ENCODE results near the gene NAA38. TPM values are rescaled to one million over a fixed set of nuclear protein-coding genes. Genes with fewer than 3 reads are reported as not detected.
A peak's percentile ranks its signal among the peaks of the same experiment; 100 is the strongest.

Gene NAA38
- polyA plus RNA-seq, 1 donor (not counting 4 experiments of a cell fraction or from before 2014, with no cell fraction given), result 70.9 TPM

- peak within 1 kb of the TSS; percentile 73 for H3K27ac ChIP-seq (ENCODE audit: control insufficient read depth, insufficient read depth, low read length)
- DNase-seq (ENCODE audit: low read depth, low spot score) (no peak), FAIRE-seq (no peak)
- H3K79me2 ChIP-seq (ENCODE audit: control insufficient read depth, insufficient read depth, low read length), result peaks cover 32% of the 10 kb centered on the region
- H3K9ac ChIP-seq (ENCODE audit: control insufficient read depth, extremely low read depth, insufficient read depth, low read length), result peak within 1 kb of the TSS; percentile 79
- no peak within 1 kb of the TSS for H2AFZ ChIP-seq (ENCODE audit: control insufficient read depth, low read length)
- H3K27me3 ChIP-seq (ENCODE audit: control insufficient read depth, extremely low read depth, insufficient read depth, low read length), result no peaks in the 10 kb centered on the region
- H4K20me1 ChIP-seq (ENCODE audit: control insufficient read depth, extremely low read depth, insufficient read depth, low read length), result peaks cover 8% of the 10 kb centered on the region
- H3K4me1 ChIP-seq (ENCODE audit: control insufficient read depth, extremely low read depth, insufficient read depth, low read length), result peaks cover 45% of the 10 kb centered on the region
- H3K4me2 ChIP-seq (ENCODE audit: control insufficient read depth, extremely low read depth, insufficient read depth, low read depth, low read length), result peak within 1 kb of the TSS; percentile 97
- no peaks in the 10 kb centered on the region for H3K9me3 ChIP-seq (ENCODE audit: control insufficient read depth, low read depth, low read length)
- H3K4me3 ChIP-seq (ENCODE audit: control insufficient read depth in 2 of 3, extremely low read depth in 1 of 3, insufficient read depth in 2 of 3, low read depth in 1 of 3, low read length in 3 of 3), result peak within 1 kb of the TSS in 2 of 3 experiments; percentile 64 to 98
- H3K36me3 ChIP-seq (ENCODE audit: control insufficient read depth in 2 of 2, extremely low read depth in 1 of 2, insufficient read depth in 2 of 2, low read length in 2 of 2), result peaks cover 23 to 33% of the 10 kb centered on the region in 2 experiments
- dilution Hi-C loops (cut with MboI; ENCODE audit: extremely low pct_ligation_motif_present, low sequenced_read_pairs), result no loop called here
- TF ChIP-seq CTCF (optimal IDR thresholded peaks at IDR 0.05 in 1 of 3, IDR thresholded peaks at IDR 0.05 in 1 of 3, conservative IDR thresholded peaks at IDR 0.05 in 1 of 3; ENCODE audit: extremely low read depth in 1 of 3, insufficient read depth in 2 of 3, low read length in 3 of 3), result no peak
- no peak for TF ChIP-seq EZH2 (IDR thresholded peaks at IDR 0.05; ENCODE audit: low read length)
- H3K9me1 ChIP-seq (ENCODE audit: control insufficient read depth, extremely low read depth, insufficient read depth, low read length), result no peaks in the 10 kb centered on the region
Observed at GRCh38 chr17:7854851-7855659, 2.3 kb downstream of the NAA38 start, which contains the start of gene TMEM88. Gene TMEM88, plus strand, starts transcription at chr17:7855066. Its CDS starts 9 bp downstream, at chr17:7855075.

DNA sequence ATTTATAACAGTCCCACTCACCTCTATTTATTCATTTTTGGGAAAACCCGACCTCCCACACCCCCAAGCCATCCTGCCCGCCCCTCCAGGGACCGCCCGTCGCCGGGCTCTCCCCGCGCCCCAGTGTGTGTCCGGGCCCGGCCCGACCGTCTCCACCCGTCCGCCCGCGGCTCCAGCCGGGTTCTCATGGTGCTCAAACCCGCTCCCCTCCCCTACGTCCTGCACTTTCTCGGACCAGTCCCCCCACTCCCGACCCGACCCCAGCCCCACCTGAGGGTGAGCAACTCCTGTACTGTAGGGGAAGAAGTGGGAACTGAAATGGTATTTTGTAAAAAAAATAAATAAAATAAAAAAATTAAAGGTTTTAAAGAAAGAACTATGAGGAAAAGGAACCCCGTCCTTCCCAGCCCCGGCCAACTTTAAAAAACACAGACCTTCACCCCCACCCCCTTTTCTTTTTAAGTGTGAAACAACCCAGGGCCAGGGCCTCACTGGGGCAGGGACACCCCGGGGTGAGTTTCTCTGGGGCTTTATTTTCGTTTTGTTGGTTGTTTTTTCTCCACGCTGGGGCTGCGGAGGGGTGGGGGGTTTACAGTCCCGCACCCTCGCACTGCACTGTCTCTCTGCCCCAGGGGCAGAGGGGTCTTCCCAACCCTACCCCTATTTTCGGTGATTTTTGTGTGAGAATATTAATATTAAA is 3.1 kb downstream of the NAA38 start:
- TF ChIP-seq CTCF (optimal IDR thresholded peaks at IDR 0.05 in 1 of 3, IDR thresholded peaks at IDR 0.05 in 1 of 3, conservative IDR thresholded peaks at IDR 0.05 in 1 of 3; ENCODE audit: extremely low read depth in 1 of 3, insufficient read depth in 2 of 3, low read length in 3 of 3), result no peak
- no peak for TF ChIP-seq EZH2 (IDR thresholded peaks at IDR 0.05; ENCODE audit: low read length)
- Histone ChIP-seq H3K27ac (ENCODE audit: control insufficient read depth, insufficient read depth, low read length) (no peak overlapping the region), H4K20me1 (ENCODE audit: control insufficient read depth, extremely low read depth, insufficient read depth, low read length) (peaks cover 8% of the 10 kb centered on the region), H3K4me3 (ENCODE audit: control insufficient read depth in 2 of 3, extremely low read depth in 1 of 3, insufficient read depth in 2 of 3, low read depth in 1 of 3, low read length in 3 of 3) (no peak overlapping the region), H3K9me3 (ENCODE audit: control insufficient read depth, low read depth, low read length) (no peaks in the 10 kb centered on the region), H3K79me2 (ENCODE audit: control insufficient read depth, insufficient read depth, low read length) (peaks cover 28% of the 10 kb centered on the region), H3K36me3 (ENCODE audit: control insufficient read depth in 2 of 2, extremely low read depth in 1 of 2, insufficient read depth in 2 of 2, low read length in 2 of 2) (peaks cover 27 to 35% of the 10 kb centered on the region in 2 experiments), H3K4me2 (ENCODE audit: control insufficient read depth, extremely low read depth, insufficient read depth, low read depth, low read length) (no peak overlapping the region), H3K9me1 (ENCODE audit: control insufficient read depth, extremely low read depth, insufficient read depth, low read length) (no peaks in the 10 kb centered on the region), H3K27me3 (ENCODE audit: control insufficient read depth, extremely low read depth, insufficient read depth, low read length) (no peaks in the 10 kb centered on the region), H2AFZ (ENCODE audit: control insufficient read depth, low read length) (no peak overlapping the region), H3K9ac (ENCODE audit: control insufficient read depth, extremely low read depth, insufficient read depth, low read length) (no peak overlapping the region), H3K4me1 (ENCODE audit: control insufficient read depth, extremely low read depth, insufficient read depth, low read length) (peaks cover 43% of the 10 kb centered on the region)
- FAIRE-seq (no peak), DNase-seq (ENCODE audit: low read depth, low spot score) (no peak)
- dilution Hi-C loops (cut with MboI; ENCODE audit: extremely low pct_ligation_motif_present, low sequenced_read_pairs), result no loop called here
